ENCODE results near the gene ITPK1.

GRCh38 chr14:93056840-93057585 is 58.7 kb downstream of the ITPK1 start:
- TF ChIP-seq CTCF (IDR thresholded peaks at IDR 0.05) (no peak), EP300 (IDR thresholded peaks at IDR 0.05; ENCODE audit: low read depth) (no peak), POLR2AphosphoS5 (IDR thresholded peaks at IDR 0.05) (peak in 1 of 3 donors; percentile 41), POLR2A (IDR thresholded peaks at IDR 0.05) (no peak)

All from transverse colon (tissue), 4 donors.